ENCODE measurements around the gene TIMM29.
"Not testable (repeated sequence)": the region's sequence is repeated elsewhere in the genome, so short reads cannot be mapped to it uniquely, and the experiment has no call there.

TIMM29 gene

DNA sequence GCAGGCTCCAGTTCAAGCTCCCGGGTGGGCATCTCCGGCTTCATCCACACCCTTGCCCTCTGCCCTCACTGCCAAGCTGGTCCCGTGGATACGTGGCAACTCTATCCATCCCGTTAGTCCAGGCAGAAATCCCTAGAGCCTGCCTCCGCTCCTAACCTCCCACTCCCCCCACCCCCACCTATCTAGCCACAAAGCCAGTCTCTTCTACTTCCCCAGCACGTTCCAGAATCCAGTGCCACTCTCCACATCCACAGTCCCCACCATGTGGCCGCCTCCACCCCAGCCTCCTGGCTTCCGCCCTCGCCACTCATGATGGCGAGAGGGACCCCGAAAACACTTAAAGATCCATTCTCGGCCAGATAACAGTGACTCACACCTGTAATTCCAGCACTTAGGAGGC is 4.0 kb upstream of the TIMM29 start:
- H3K27me3 ChIP-seq (ENCODE audit: low read depth, low read length), result no peaks in the 10 kb centered on the region
- peaks cover 3 to 46% of the 10 kb centered on the region in 2 donors for H3K36me3 ChIP-seq (ENCODE audit: control insufficient read depth in 1 of 2, insufficient read depth in 2 of 2, low read length in 2 of 2)
- H3K9me3 ChIP-seq (ENCODE audit: control insufficient read depth in 1 of 2, low read length in 2 of 2), result no peaks in the 10 kb centered on the region
- H3K27ac ChIP-seq (ENCODE audit: low read length), result no peak overlapping the region
- H3K4me1 ChIP-seq (ENCODE audit: control insufficient read depth in 1 of 2, insufficient read depth in 2 of 2, low read length in 2 of 2), result peaks cover 2 to 16% of the 10 kb centered on the region in 2 donors
- no peak overlapping the region for H3K4me3 ChIP-seq (ENCODE audit: low read depth in 1 of 2, low read length in 2 of 2)

DNA sequence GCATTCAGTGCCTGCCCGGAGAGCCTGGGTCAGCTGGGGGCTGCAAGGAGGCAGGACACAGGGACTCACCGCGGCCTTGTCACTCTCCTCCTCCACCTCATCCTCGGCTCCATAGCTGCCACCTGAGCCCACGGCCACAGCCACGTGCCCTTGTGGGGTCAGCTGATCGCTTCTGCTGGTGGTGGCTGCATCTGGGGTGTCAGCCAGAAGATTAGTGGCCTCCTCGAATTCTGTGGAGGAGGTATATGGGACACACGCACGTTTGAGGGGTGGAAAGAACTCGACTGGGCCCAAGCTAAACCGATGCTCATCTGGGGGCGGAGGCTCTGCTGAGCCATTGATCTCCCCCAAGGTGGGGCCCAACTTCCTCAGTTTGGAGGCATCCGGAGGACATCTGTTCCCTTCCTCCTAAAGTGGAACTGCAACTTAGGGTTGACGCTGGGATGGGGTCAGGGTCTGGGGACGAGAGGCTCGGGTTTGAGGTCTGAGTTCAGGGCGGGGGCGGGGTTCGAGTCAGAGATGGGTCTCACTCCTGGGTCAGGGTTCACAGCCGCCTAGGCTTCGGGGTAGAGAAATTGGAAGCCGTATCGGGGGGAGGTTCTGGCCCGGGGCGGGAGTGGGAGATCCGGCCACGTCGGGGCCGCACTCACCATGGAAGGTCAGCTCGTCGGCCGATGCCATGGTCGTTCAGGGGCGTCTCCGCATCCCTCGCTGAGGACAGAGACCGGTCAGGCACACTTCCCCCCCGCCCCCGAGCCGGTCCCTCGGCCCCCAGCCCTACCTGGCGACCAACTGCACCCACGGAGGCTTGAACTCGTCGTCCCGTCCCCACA is 665 bp upstream of the TIMM29 start:
- Histone ChIP-seq H3K4me3 (ENCODE audit: low read depth in 1 of 2, low read length in 2 of 2) (peak overlapping the region; percentile 70 to 99), H3K27ac (ENCODE audit: low read length) (peak overlapping the region; percentile 45), H3K9me3 (ENCODE audit: control insufficient read depth in 1 of 2, low read length in 2 of 2) (no peaks in the 10 kb centered on the region), H3K27me3 (ENCODE audit: low read depth, low read length) (no peaks in the 10 kb centered on the region), H3K36me3 (ENCODE audit: control insufficient read depth in 1 of 2, insufficient read depth in 2 of 2, low read length in 2 of 2) (peaks cover 0 to 19% of the 10 kb centered on the region in 2 donors), H3K4me1 (ENCODE audit: control insufficient read depth in 1 of 2, insufficient read depth in 2 of 2, low read length in 2 of 2) (peaks cover 5 to 24% of the 10 kb centered on the region in 2 donors)

DNA sequence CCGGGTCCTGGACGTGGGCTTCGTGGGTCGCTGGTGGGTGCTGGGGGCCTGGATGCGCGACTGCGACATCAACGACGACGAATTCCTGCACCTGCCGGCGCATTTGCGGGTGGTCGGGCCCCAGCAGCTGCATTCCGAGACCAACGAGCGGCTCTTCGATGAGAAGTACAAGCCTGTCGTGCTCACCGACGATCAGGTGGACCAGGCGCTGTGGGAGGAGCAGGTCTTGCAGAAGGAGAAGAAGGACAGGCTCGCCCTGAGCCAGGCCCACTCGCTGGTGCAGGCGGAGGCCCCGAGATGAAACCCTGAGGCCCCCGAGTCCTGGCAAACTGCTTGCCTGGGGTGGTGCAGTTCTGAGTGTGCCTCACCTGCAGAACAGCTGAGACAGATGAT is 787 bp downstream of the TIMM29 start:
- Histone ChIP-seq H3K36me3 (ENCODE audit: control insufficient read depth in 1 of 2, insufficient read depth in 2 of 2, low read length in 2 of 2) (peaks cover 0 to 10% of the 10 kb centered on the region in 2 donors), H3K4me1 (ENCODE audit: control insufficient read depth in 1 of 2, insufficient read depth in 2 of 2, low read length in 2 of 2) (peaks cover 5 to 24% of the 10 kb centered on the region in 2 donors), H3K27ac (ENCODE audit: low read length) (no peak overlapping the region), H3K9me3 (ENCODE audit: control insufficient read depth in 1 of 2, low read length in 2 of 2) (no peaks in the 10 kb centered on the region), H3K4me3 (ENCODE audit: low read depth in 1 of 2, low read length in 2 of 2) (peak overlapping the region; percentile 63 to 99), H3K27me3 (ENCODE audit: low read depth, low read length) (no peaks in the 10 kb centered on the region)

DNA sequence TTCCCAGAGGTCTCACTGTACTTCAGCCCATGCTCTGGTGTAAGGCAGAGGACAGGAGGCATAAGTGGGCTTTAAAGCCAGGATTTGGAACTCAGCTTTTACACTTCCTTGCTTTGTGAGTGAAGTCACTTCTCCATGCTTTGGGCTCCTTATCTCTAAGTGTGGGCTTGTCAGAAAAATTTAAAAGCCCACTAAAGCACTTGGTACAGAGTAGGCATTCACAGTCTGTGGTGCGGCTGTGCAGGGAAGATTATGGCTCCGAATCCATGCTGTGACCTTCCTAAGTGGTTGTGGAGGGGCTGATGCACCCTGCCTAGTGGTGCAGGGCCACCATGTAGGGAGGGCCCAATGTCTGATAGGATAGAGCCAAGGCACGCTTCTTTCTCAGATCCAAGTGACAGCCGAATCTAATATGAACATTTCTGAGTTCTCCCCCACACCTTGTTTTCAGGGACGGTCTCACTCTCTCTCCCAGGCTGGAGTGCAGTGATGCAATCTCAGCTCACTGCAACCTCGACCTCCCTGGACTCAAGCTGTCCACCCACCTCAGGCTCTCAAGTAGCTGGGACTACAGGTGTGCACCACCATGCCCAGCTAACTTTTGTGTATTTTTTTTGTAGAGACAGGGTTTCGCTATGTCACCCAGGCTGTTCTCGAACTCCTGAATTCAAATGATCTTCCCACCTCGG is 6.9 kb downstream of the TIMM29 start:
- H3K27me3 ChIP-seq (ENCODE audit: low read depth, low read length), result no peaks in the 10 kb centered on the region
- no peak overlapping the region for H3K4me3 ChIP-seq (ENCODE audit: low read depth in 1 of 2, low read length in 2 of 2)
- no peaks in the 10 kb centered on the region for H3K4me1 ChIP-seq (ENCODE audit: control insufficient read depth in 1 of 2, insufficient read depth in 2 of 2, low read length in 2 of 2)
- peaks cover 0 to 10% of the 10 kb centered on the region in 2 donors for H3K36me3 ChIP-seq (ENCODE audit: control insufficient read depth in 1 of 2, insufficient read depth in 2 of 2, low read length in 2 of 2)
- no peaks in the 10 kb centered on the region for H3K9me3 ChIP-seq (ENCODE audit: control insufficient read depth in 1 of 2, low read length in 2 of 2)
- no peak overlapping the region for H3K27ac ChIP-seq (ENCODE audit: low read length)

DNA sequence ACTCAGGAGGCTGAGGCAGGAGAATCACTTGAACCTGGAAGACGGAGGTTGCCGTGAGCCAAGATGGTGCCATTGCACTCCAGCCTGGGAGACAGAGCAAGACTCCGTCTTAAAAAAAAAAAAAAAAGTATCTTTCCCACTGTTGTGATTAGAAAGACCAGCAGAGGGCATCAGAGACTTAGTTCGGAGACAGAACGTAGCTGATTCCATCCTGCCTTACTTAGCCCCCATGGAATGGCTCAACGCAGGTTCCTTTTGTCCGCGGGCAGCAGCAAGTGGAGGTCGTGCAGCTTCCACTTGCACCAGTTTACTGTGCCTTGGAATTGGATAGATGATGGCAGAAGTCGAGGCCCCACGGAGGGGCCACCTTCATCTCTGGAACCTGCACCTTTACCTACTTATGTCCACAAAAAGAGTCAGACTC is 8.1 kb downstream of the TIMM29 start:
- H3K27ac ChIP-seq (ENCODE audit: low read length), result no peak overlapping the region
- peaks cover 0 to 6% of the 10 kb centered on the region in 2 donors for H3K36me3 ChIP-seq (ENCODE audit: control insufficient read depth in 1 of 2, insufficient read depth in 2 of 2, low read length in 2 of 2)
- H3K27me3 ChIP-seq (ENCODE audit: low read depth, low read length), result no peaks in the 10 kb centered on the region
- no peak overlapping the region for H3K4me3 ChIP-seq (ENCODE audit: low read depth in 1 of 2, low read length in 2 of 2)
- H3K4me1 ChIP-seq (ENCODE audit: control insufficient read depth in 1 of 2, insufficient read depth in 2 of 2, low read length in 2 of 2), result no peaks in the 10 kb centered on the region
- no peaks in the 10 kb centered on the region for H3K9me3 ChIP-seq (ENCODE audit: control insufficient read depth in 1 of 2, low read length in 2 of 2)

DNA sequence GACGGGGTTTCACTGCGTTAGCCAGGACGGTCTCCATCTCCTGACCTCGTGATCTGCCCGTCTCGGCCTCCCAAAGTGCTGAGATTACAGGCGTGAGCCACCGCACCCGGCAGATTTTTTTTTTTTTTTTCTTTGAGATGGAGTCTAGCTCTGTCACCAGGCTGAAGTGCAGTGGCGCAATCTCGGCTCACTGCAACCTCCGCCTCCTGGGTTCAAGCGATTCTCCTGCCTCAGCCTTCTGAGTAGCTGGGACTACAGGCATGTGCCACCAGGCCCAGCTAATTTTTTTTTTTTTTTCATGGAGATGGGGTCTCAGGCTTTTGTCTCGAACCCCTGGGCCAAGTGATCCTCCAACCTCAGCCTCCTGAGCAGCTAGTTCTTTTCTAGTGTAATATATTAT is 13.0 kb downstream of the TIMM29 start:
- H3K9me3 ChIP-seq (ENCODE audit: control insufficient read depth in 1 of 2, low read length in 2 of 2); H3K4me1 ChIP-seq (ENCODE audit: control insufficient read depth in 1 of 2, insufficient read depth in 2 of 2, low read length in 2 of 2); H3K4me3 ChIP-seq (ENCODE audit: low read depth in 1 of 2, low read length in 2 of 2); H3K27me3 ChIP-seq (ENCODE audit: low read depth, low read length); H3K36me3 ChIP-seq (ENCODE audit: control insufficient read depth in 1 of 2, insufficient read depth in 2 of 2, low read length in 2 of 2); H3K27ac ChIP-seq (ENCODE audit: low read length): not testable (repeated sequence)

DNA sequence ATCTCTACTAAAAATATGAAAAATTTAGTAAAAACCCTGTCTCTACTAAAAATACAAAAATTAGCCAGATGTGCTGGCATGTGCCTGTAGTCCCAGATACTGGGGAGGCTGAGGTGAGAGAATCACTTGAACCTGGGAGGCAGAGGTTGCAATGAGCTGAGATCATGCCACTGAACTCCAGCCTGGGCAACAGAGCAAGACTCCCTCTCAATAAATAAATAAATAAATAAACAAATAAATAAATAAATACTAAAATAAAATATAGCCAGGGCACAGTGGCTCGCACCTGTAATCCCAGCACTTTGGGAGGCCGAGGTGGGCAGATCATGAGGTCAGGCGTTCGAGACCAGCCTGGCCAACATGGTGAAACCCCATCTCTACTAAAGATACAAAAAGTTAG is 14.8 kb downstream of the TIMM29 start:
- not testable (repeated sequence) for H3K27me3 ChIP-seq (ENCODE audit: low read depth, low read length); H3K9me3 ChIP-seq (ENCODE audit: control insufficient read depth in 1 of 2, low read length in 2 of 2); H3K36me3 ChIP-seq (ENCODE audit: control insufficient read depth in 1 of 2, insufficient read depth in 2 of 2, low read length in 2 of 2)

DNA sequence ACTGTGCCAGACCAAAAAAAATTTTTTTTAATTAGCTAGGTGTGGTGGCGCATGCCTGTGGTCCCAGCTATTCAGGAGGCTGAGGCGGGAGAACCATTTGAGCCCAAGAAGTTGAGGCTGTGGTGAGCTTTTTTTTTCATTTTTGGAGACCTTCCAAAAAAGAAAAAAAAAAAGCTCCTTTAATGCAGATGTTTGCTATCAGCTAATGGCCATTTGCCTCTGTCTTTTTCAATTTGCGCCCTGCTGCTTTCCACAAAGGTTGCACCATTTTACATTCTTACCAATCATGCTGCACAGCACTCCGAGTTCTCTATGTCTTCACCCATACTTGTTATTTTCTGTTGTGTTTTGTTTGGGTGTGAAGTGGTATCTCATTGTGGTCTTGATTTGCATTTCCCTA is 16.7 kb downstream of the TIMM29 start:
- H3K27me3 ChIP-seq (ENCODE audit: low read depth, low read length), result no peaks in the 10 kb centered on the region
- H3K27ac ChIP-seq (ENCODE audit: low read length), result no peak overlapping the region
- no peaks in the 10 kb centered on the region for H3K36me3 ChIP-seq (ENCODE audit: control insufficient read depth in 1 of 2, insufficient read depth in 2 of 2, low read length in 2 of 2)
- H3K4me1 ChIP-seq (ENCODE audit: control insufficient read depth in 1 of 2, insufficient read depth in 2 of 2, low read length in 2 of 2), result peaks cover 0 to 3% of the 10 kb centered on the region in 2 donors
- H3K9me3 ChIP-seq (ENCODE audit: control insufficient read depth in 1 of 2, low read length in 2 of 2), result no peaks in the 10 kb centered on the region
- no peak overlapping the region for H3K4me3 ChIP-seq (ENCODE audit: low read depth in 1 of 2, low read length in 2 of 2)

More for the DNA sequence above, 14.8 kb downstream of the TIMM29 start:
- H3K27ac ChIP-seq (ENCODE audit: low read length); H3K4me3 ChIP-seq (ENCODE audit: low read depth in 1 of 2, low read length in 2 of 2); H3K4me1 ChIP-seq (ENCODE audit: control insufficient read depth in 1 of 2, insufficient read depth in 2 of 2, low read length in 2 of 2): not testable (repeated sequence)

DNA sequence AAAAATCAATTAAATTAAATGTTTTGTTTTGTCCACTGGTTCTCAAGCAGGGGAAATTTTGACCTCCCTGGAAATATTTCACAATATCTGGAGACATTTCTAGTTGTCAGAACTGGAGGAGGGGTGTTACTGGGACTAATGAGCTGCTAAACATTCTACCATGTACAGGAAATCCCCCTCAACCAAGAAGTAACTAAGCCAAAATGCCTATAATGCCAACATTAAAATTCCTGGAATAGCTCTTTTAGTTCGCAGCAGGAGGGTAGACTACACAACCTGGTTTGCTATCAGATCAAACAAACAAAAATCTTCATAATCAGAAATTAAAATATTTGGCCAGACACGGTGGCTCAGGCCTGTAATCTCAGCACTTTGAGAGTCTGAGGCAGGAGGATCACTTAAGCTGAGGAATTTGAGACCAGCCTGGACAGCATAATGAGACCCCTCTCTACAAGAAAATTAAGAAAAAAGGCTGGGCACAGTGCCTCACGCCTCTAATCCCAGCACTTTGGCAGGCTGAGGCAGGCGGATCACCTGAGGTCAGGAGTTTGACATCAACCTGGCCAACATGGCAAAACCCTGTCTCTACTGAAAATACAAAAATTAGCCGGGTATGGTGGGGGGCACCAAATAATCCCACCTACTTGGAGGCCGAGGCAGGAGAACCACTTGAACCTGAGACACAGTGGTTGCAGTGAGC is 18.5 kb downstream of the TIMM29 start:
- H3K9me3 ChIP-seq (ENCODE audit: control insufficient read depth in 1 of 2, low read length in 2 of 2), result no peaks in the 10 kb centered on the region
- no peaks in the 10 kb centered on the region for H3K27me3 ChIP-seq (ENCODE audit: low read depth, low read length)
- no peak overlapping the region for H3K27ac ChIP-seq (ENCODE audit: low read length)
- H3K36me3 ChIP-seq (ENCODE audit: control insufficient read depth in 1 of 2, insufficient read depth in 2 of 2, low read length in 2 of 2), result no peaks in the 10 kb centered on the region
- peaks cover 0 to 2% of the 10 kb centered on the region in 2 donors for H3K4me1 ChIP-seq (ENCODE audit: control insufficient read depth in 1 of 2, insufficient read depth in 2 of 2, low read length in 2 of 2)
- H3K4me3 ChIP-seq (ENCODE audit: low read depth in 1 of 2, low read length in 2 of 2), result no peak overlapping the region

DNA sequence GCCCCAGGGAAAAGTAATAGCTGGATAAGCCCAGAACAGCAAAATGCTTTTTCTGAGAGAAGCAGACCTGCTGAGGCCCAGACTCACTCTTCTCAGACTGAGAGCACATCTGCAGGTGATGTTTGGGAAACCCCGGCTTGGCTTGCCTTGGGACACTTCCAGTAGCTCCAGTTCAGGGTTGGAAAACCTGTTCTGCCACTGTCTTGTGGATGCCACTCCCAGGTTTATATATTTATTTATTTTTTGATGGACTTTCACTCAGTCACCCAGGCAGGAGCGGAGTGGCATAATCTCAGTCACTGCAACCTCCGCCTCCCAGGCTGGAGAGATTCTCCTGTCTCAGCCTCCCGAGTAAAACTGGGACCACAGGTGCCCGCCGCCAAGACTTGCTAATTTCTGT is 24.2 kb downstream of the TIMM29 start:
- no peak overlapping the region for H3K27ac ChIP-seq (ENCODE audit: low read length)
- no peaks in the 10 kb centered on the region for H3K9me3 ChIP-seq (ENCODE audit: control insufficient read depth in 1 of 2, low read length in 2 of 2)
- H3K36me3 ChIP-seq (ENCODE audit: control insufficient read depth in 1 of 2, insufficient read depth in 2 of 2, low read length in 2 of 2), result no peaks in the 10 kb centered on the region

DNA sequence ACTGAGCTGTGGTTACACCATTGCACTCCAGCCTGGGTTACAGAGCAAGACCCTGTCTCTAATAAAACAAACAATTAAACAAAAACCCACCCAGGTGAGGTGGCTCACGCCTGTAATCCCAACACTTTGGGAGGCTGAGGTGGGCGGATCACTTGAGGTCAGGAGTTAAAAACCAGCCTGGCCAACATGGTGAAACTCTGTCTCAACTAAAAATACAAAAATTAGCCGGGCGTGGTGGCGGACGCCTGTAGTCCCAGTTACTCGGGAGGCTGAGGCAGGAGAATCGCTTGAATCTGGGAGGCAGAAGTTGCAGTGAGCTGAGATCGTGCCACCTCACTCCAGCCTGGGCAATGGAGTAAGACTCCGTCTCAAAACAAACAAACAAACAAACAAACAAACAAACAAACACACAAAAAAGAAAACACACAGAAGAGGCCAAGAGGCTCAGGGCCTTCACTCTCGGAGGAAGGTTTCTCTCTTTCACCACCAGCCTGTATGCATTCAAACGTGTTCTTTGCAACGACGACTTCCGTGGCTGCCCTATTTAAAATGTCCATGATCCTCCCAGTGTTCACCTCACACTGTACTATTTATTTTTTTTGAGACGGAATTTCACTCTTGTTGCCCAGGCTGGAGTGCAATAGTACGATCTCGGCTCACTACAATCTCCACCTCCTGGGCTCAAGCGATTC is 30.8 kb downstream of the TIMM29 start:
- H3K9me3 ChIP-seq (ENCODE audit: control insufficient read depth in 1 of 2, low read length in 2 of 2); H3K27ac ChIP-seq (ENCODE audit: low read length); H3K36me3 ChIP-seq (ENCODE audit: control insufficient read depth in 1 of 2, insufficient read depth in 2 of 2, low read length in 2 of 2); H3K27me3 ChIP-seq (ENCODE audit: low read depth, low read length): not testable (repeated sequence)
- H3K4me3 ChIP-seq (ENCODE audit: low read depth in 1 of 2, low read length in 2 of 2), result peak overlapping the region in 1 of 2 donors; percentile 76
- H3K4me1 ChIP-seq (ENCODE audit: control insufficient read depth in 1 of 2, insufficient read depth in 2 of 2, low read length in 2 of 2), result peaks cover 4 to 17% of the 10 kb centered on the region in 2 donors

More for the DNA sequence above, 24.2 kb downstream of the TIMM29 start:
- no peaks in the 10 kb centered on the region for H3K4me1 ChIP-seq (ENCODE audit: control insufficient read depth in 1 of 2, insufficient read depth in 2 of 2, low read length in 2 of 2)
- no peak overlapping the region for H3K4me3 ChIP-seq (ENCODE audit: low read depth in 1 of 2, low read length in 2 of 2)
- no peaks in the 10 kb centered on the region for H3K27me3 ChIP-seq (ENCODE audit: low read depth, low read length)

All from muscle layer of duodenum (tissue), 2 donors.